GM06990 (cell line): Measurements from ENCODE around the gene CAMSAP1.

Source experiments
- DNase-seq: peaks from one replicate; pipeline ENCODE4 v3.0.0-alpha.2; 2011; ENCODE audit not compliant: insufficient read length; ENCODE audit errors: extremely low read depth
- H3K27me3 ChIP-seq: replicated peaks from 2 replicates; pipeline ENCODE4 v1.6.0; 2011; ENCODE audit warnings: low read length; ENCODE audit not compliant: control insufficient read depth, insufficient read depth
- H3K36me3 ChIP-seq: 2 replicates; pipeline ENCODE4 v1.5.1; 2011; ENCODE audit warnings: low read length; ENCODE audit not compliant: control insufficient read depth, insufficient read depth
- H3K4me3 ChIP-seq: replicated peaks from 2 replicates; pipeline ENCODE4 v1.5.1; 2011; ENCODE audit warnings: low read depth, mild to moderate bottlenecking, control low read depth, low read length
- CTCF ChIP-seq: IDR thresholded peaks from 2 replicates; pipeline ENCODE4 v1.5.1; 2011; ENCODE audit warnings: low read length, control low read depth, mild to moderate bottlenecking, inconsistent platforms; ENCODE audit not compliant: insufficient read depth, poor library complexity, severe bottlenecking

The CAMSAP1 gene

GRCh38 chr9:135827301-135827700 is 80.0 kb downstream of the CAMSAP1 start:
- no peak for TF ChIP-seq CTCF

GRCh38 chr9:135826188-135826545 is 81.2 kb downstream of the CAMSAP1 start:
- DNase-seq: no peak
- H3K36me3 ChIP-seq: peaks cover 7% of the 10 kb centered on the region
- no peak overlapping the region for H3K4me3 ChIP-seq
- no peaks in the 10 kb centered on the region for H3K27me3 ChIP-seq
- no peak for TF ChIP-seq CTCF

More at GRCh38 chr9:135827301-135827700, 80.0 kb downstream of the CAMSAP1 start:
- no peak for DNase-seq
- Histone ChIP-seq H3K4me3 (no peak overlapping the region), H3K27me3 (no peaks in the 10 kb centered on the region), H3K36me3 (peaks cover 5% of the 10 kb centered on the region)

GRCh38 chr9:135825435-135826187 is 81.7 kb downstream of the CAMSAP1 start:
- no peak for DNase-seq
- Histone ChIP-seq H3K4me3 (no peak overlapping the region), H3K36me3 (peaks cover 8% of the 10 kb centered on the region), H3K27me3 (no peaks in the 10 kb centered on the region)
- no peak for TF ChIP-seq CTCF

- Histone ChIP-seq H3K27me3 (no peaks in the 10 kb centered on the region), H3K36me3 (peaks cover 15% of the 10 kb centered on the region), H3K4me3 (no peak overlapping the region)
- no peak for DNase-seq
- TF ChIP-seq CTCF: no peak
These were observed 84.3 kb downstream of the CAMSAP1 start for GRCh38 chr9:135823036-135823435.

GRCh38 chr9:135822374-135822755 is 85.0 kb downstream of the CAMSAP1 start:
- no peak for TF ChIP-seq CTCF
- no peak for DNase-seq
- no peaks in the 10 kb centered on the region for H3K27me3 ChIP-seq
- H3K36me3 ChIP-seq: peaks cover 16% of the 10 kb centered on the region
- H3K4me3 ChIP-seq: no peak overlapping the region
